Astrocyte of the hippocampus (primary cell): ENCODE measurements around the gene SLC10A3.

Experiments
- DNase-seq: peaks from one replicate; pipeline ENCODE4 v3.0.0; 2011; ENCODE audit warnings: low read depth, low spot score

The SLC10A3 gene

DNA sequence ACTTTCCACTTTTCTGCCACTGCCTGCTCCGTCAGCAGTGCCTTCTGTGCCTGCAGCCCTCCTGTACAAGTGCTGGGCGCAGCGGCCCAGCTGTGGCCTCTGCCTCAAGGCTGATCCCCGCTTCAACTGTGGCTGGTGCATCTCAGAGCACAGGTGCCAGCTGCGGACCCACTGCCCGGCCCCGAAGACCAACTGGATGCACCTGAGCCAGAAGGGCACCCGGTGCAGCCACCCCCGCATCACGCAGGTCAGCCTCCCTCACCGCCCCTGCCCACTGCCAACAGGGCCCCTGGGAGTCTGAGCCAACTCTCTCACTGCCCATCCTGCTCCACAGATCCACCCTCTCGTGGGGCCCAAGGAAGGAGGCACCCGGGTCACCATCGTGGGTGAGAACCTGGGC is 24.8 kb downstream of the SLC10A3 start:
- no peak for DNase-seq

DNA sequence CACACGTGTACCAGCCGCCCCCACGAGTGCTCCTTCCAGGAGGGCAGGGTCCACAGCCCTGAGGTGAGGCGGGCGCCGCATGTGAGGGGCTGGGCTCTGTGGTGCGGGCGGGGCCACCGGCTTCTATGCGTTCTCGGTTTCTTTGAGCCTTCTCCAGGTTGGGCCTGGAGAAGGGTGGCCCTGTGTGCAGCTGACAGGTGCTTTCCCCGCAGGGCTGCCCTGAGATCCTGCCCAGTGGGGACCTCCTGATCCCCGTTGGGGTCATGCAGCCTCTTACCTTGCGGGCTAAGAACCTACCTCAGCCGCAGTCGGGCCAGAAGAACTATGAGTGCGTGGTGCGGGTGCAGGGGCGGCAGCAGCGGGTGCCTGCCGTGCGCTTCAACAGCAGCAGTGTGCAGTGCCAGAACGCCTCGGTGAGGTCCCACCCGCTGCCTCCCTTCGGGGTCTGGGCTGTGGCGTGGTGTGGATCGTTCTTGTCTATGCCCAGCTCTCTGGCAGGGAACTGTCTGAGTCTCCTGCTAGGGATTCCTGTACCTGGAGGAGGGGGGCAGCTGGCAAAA is 25.5 kb downstream of the SLC10A3 start:
- DNase-seq = no peak

DNA sequence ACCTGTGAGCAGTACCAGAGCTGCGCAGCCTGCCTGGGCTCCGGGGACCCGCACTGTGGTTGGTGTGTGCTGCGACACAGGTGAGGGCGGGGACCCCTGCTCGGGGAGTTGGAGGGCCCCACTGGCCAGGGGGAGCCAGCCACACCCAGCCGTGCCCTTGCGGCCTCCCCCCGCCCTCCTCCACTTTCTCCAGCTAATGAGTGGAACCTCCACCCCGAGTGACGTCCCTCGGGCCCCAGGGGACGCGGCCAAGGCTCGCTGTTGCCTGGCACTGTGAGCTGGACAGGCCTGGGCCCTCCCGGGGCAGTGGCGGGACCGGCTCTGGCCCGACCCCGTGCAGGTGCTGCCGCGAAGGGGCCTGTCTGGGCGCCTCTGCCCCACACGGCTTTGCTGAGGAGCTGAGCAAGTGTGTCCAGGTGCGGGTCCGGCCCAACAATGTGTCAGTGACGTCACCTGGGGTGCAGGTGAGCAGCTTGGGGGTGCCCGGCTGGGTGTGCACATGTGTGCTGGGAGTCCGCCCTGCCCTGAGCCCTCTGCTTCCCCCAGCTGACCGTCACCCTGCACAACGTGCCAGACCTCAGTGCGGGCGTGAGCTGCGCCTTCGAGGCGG is 26.7 kb downstream of the SLC10A3 start:
- DNase-seq = no peak

- no peak for DNase-seq
Observed at GRCh38 chrX:154462396-154462795, 28.0 kb downstream of the SLC10A3 start.

DNA sequence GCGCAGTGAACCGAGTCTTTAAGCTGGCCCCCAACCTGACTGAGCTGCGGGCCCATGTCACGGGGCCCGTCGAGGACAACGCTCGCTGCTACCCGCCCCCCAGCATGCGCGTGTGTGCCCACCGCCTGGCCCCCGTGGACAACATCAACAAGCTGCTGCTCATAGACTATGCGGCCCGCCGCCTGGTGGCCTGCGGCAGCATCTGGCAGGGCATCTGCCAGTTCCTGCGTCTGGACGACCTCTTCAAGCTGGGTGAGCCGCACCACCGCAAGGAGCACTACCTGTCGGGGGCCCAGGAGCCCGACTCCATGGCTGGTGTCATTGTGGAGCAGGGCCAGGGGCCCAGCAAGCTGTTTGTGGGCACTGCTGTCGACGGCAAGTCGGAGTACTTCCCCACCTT is 30.1 kb downstream of the SLC10A3 start:
- DNase-seq = no peak

DNA sequence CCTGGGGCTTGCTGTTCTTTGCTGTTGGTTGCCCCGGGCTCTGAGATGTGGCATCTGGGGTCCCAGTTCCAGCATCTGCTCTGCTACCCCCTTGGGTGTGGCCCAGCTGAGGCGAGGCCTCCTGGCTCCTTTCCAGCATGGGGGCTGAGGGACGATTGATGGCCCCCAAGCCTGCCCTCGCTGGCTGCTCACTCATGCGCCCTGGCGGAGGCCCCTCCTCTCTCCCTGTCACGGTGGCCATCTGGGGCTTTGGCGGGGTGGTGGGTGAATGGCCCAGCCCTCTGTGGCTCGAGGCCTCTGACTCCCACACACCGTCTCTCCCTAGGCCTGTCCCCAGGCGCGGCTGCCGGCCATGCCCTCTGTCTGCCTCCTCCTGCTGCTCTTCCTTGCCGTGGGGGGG is 30.6 kb downstream of the SLC10A3 start:
- no peak for DNase-seq

GRCh38 chrX:154458954-154459778 is 31.3 kb downstream of the SLC10A3 start:
- peak; percentile 37 for DNase-seq

- peak; percentile 76 for DNase-seq
Observed at GRCh38 chrX:154458116-154458953, 32.1 kb downstream of the SLC10A3 start, which contains the start of gene PLXNA3. TSS of gene PLXNA3 (plus strand) at chrX:154458281. CDS start at chrX:154460184, 1,903 bp downstream.

- peak; percentile 60 for DNase-seq
Observed at GRCh38 chrX:154457491-154458115, 32.8 kb downstream of the SLC10A3 start.

GRCh38 chrX:154452823-154453222 is 37.6 kb downstream of the SLC10A3 start:
- DNase-seq = no peak

GRCh38 chrX:154450312-154450711 is 40.1 kb downstream of the SLC10A3 start:
- no peak for DNase-seq

DNA sequence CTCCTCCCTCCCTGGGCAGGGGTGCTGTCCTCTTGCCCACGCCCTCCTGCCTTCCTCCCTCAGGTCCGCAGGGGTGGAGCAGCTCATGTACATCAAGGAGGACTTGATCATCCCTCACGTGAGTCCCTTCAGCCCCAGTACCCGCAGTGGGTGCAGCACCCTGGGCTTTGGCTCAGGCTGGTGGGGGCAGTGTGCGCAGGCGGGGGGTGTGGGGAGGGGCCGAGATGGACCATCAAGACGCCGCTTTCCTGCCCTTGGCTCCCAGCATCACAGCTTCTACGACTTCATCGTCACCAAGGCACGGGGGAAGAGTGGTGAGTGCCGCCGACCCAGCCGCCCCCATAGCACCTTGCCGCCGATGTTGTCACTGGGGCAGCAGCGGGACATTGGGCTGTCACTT is 40.8 kb downstream of the SLC10A3 start:
- DNase-seq = no peak

DNA sequence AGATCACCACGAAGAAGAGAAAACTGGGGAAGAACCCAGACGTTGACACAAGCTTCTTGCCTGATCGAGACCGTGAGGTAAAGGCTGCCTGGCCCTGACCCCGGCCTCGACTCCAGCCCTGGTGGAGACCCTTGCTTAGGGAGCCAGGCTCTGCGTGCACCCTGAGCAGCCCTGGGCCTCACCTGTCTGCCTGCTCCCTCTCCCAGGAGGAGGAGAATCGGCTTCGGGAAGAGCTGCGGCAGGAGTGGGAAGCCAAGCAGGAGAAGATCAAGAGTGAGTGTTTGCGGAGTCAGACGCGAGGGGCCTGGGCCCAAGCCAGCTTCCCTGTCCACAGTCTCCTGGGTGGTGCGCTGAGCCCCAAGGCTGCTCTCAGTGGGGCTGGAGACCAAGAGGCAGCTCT is 41.9 kb downstream of the SLC10A3 start:
- no peak for DNase-seq

GRCh38 chrX:154446430-154446829 is 44.0 kb downstream of the SLC10A3 start:
- no peak for DNase-seq

GRCh38 chrX:154445776-154446175 is 44.7 kb downstream of the SLC10A3 start:
- DNase-seq = no peak

GRCh38 chrX:154444755-154445246 is 45.6 kb downstream of the SLC10A3 start:
- no peak for DNase-seq

DNA sequence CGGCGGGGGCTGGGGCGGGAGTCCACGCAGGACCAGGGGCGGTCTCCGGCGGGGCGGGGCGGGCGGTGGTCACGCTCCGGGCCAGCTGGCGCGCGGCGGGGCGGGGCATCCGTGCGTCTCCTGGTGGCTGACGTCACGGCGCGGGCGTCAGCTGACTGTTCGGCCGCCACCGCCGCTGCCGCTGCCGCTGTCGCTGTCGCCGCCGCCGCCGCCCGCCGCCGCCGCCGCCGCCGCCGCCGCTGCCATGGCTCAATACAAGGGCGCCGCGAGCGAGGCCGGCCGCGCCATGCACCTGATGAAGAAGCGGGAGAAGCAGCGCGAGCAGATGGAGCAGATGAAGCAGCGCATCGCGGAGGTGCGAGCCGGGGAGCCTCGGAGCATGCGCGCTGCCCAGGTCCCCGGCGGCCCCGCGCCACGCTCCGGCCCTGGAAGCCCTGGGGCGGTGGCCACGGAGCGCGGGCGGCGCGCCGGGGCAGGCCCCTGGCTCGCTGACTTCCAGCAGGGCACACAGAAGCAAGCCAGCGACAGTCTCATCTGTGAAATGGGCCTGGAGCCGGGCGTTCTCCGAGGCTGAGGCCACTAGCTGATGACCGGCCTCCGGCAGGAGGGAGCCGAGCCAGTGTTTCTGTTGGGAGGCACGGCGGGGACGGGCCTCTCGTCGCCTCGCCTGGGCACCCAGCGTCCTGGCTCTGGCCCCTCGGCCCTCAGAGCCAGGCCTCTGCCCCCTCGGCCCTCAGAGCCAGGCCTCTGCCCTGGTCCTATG is 46.3 kb downstream of the SLC10A3 start, which contains the start of gene FAM50A:
TSS of gene FAM50A (plus strand) at position 150 of the 763 bp plus-strand sequence. CDS start at position 245, 95 bp downstream.
- peak; percentile 82 for DNase-seq

- DNase-seq = peak; percentile 28
Observed at GRCh38 chrX:154443479-154443910, 46.9 kb downstream of the SLC10A3 start.

DNA sequence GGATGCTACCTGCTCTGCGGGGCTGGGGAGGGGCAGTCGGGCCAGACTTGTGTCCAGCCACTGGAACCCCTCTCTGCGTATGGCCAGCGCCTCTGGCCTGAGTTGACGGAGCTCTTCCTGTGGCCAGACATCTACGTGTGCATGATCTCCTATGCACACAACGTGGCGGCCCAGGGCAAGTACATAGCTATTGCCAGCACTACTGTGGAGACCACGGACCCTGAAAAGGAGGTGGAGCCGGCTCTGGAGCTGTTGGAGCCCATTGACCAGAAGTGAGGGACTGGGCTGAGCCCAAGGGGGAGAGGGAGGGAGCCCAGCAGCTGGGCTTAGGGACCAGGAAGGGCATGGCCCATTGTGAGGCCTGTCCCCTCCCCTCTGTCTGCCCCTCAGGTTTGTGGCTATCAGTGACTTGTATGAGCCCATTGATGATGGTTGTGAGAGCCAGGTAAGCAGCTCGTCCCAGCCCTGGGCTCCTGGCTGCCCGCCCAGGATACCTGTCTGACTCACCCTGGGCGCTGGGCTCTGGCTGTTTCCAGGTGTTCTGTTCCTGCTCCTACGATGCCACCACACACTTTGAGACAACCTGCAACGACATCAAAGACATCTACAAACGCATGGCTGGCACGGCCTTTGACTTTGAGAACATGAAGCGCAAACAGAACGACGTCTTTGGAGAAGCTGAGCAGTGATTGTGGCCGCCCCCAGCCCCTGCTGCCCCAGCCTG is 48.3 kb downstream of the SLC10A3 start:
- no peak for DNase-seq

DNA sequence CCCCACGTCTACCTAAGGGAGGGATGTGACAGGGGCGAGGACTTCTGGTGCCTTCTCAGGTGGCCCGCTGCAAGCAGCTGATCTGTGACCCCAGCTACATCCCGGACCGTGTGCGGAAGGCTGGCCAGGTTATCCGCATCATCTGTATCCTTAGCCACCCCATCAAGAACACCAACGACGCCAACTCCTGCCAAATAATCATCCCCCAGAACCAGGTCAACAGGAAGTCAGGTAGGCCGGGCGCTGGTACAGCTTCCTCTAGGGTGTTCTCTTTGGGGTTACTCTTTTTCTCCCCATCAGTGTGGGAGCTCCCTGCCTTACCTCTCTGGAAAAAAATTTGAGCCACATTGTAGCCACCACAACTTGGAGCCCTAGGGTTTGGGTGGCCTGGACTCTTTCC is 48.9 kb downstream of the SLC10A3 start:
- no peak for DNase-seq
